PFSK-1 (cell line): ENCODE results near the gene MPC1.
A peak's percentile ranks its signal among the peaks of the same experiment; 100 is the strongest.

Experiments
- POLR2AphosphoS5 ChIP-seq: IDR thresholded peaks from 2 replicates; pipeline ENCODE4 v1.6.1; 2012; ENCODE audit warnings: low read depth, mild to moderate bottlenecking, control low read depth, low read length, moderate library complexity
- TF ChIP-seq, protein P1 (sequence below), 2 experiments: IDR thresholded peaks; 2 replicates each; pipeline versions ENCODE4 v1.6.1 to v1.8.0; 2011 to 2012; ENCODE audit warnings: low read depth in 2 of 2, low read length in 2 of 2, control low read depth in 1 of 2, inconsistent platforms in 1 of 2, mild to moderate bottlenecking in 1 of 2, moderate library complexity in 1 of 2; ENCODE audit not compliant: insufficient read depth in 1 of 2

DNA sequence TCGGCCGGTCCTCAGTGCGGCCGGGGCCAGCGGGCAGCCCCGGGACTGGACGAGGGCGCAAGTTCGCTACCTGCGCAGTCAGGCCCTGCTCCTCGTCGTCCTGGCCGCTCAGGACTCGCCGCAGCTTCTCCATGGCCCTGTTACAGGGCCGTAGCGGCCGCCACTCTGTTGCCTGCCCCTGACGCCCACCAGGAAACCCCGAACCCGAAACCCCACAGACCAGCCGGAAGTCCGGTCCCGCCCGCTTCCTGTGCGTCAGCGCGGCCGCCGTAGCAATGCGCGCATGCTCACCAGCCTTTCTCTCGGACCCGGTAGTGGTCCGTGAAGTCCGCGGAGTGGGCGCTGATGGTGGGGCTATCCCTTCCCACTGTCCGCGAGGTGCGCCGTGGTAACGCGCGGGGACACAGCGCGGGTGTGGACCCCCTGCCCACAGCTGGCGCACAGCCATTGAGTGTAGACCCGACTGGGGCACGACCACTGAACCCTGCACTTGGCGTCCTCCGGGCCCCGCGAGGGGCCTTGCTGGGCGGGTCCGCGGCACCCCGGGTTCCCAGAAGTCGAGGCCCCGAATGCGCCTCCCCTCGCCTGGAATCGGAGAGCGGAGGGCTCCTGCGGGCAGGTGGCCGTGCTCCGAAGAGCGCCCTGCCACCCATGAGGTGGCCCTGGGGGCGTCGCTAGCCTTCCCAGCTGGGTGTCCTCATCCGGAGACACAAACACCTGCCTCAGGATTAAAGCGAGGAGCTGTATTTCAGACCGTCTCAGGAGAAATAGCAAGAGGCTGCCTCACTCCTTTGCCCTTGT lies 40.2 kb downstream of the MPC1 start, which contains the start of gene SFT2D1:
- peak; percentile 86 for TF ChIP-seq POLR2AphosphoS5
- TF ChIP-seq, protein P1, sequence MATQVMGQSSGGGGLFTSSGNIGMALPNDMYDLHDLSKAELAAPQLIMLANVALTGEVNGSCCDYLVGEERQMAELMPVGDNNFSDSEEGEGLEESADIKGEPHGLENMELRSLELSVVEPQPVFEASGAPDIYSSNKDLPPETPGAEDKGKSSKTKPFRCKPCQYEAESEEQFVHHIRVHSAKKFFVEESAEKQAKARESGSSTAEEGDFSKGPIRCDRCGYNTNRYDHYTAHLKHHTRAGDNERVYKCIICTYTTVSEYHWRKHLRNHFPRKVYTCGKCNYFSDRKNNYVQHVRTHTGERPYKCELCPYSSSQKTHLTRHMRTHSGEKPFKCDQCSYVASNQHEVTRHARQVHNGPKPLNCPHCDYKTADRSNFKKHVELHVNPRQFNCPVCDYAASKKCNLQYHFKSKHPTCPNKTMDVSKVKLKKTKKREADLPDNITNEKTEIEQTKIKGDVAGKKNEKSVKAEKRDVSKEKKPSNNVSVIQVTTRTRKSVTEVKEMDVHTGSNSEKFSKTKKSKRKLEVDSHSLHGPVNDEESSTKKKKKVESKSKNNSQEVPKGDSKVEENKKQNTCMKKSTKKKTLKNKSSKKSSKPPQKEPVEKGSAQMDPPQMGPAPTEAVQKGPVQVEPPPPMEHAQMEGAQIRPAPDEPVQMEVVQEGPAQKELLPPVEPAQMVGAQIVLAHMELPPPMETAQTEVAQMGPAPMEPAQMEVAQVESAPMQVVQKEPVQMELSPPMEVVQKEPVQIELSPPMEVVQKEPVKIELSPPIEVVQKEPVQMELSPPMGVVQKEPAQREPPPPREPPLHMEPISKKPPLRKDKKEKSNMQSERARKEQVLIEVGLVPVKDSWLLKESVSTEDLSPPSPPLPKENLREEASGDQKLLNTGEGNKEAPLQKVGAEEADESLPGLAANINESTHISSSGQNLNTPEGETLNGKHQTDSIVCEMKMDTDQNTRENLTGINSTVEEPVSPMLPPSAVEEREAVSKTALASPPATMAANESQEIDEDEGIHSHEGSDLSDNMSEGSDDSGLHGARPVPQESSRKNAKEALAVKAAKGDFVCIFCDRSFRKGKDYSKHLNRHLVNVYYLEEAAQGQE (IDR thresholded peaks at IDR 0.05; ENCODE audit: insufficient read depth in 1 of 2, low read depth in 2 of 2, low read length in 2 of 2): peak; percentile 43 to 47; a peak in 1 of 4 replicates
